ENCODE results near the gene PERM1.

PERM1 gene

DNA sequence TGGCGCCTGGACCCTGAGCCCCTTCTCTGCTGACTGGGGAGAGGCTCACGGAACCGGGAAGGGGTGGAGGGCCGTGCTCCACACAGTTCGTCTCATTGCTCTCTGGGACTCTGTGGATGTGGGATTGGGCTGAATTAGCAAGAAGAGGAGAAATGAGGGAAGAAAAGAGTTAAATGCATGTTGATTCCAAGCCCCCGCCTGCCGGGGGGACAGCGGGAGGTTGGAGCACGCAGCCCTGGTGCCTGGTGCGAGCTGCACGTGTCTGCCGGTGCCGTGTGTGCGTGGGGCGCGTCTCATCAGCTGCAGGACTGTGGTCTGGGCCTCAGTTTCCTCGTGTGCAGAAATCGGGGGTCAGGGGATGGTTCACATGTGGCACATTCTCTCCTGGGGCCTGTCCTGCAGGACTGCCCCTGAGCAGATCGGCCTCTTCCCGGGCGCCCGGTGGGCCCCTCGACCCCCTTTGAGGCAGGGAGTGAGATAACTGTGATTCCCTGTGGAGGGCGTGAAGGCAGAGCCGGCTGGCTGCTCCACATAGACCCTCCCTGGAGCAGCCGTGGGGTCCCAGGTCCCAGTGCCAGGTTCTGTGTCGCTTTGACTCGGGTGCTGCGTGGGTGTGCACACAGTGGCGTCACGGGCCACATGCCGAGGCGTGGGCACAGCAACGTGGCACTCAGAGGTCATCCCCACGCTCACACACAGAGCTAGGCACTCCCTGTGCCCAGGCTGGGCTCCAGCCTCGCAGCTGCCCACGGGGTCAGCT lies 46.7 kb downstream of the PERM1 start:
- Histone ChIP-seq H3K9me3 (ENCODE audit: control insufficient read depth, insufficient read depth, low read length) (no peaks in the 10 kb centered on the region), H3K36me3 (ENCODE audit: control insufficient read depth, insufficient read depth, low read length) (peaks cover 3% of the 10 kb centered on the region), H3K9ac (ENCODE audit: low read depth, low read length) (no peak overlapping the region), H3K4me3 (ENCODE audit: low read depth, low read length) (no peak overlapping the region), H3K27me3 (ENCODE audit: control insufficient read depth, insufficient read depth, low read length) (peaks cover 78% of the 10 kb centered on the region), H3K4me1 (ENCODE audit: control insufficient read depth, insufficient read depth, low read length) (no peaks in the 10 kb centered on the region)

DNA sequence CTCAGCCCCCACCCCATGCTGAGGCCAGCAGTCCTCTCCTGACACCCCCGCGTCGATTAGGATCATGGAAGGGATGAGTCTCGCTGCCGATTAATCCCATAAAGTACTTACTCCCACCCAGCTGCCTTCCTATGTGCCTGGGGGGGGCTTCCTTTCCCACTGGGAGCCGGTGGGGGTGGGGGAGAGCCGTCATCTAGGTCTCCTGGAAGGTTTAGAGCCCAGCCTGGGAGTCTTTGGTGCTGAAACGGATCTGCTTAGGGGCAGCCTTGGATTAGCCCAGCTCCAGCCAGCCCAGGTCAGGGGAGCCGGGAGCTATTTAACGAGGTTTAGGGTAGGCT lies 48.3 kb downstream of the PERM1 start:
- Histone ChIP-seq H3K27me3 (ENCODE audit: control insufficient read depth, insufficient read depth, low read length) (peaks cover 78% of the 10 kb centered on the region), H3K36me3 (ENCODE audit: control insufficient read depth, insufficient read depth, low read length) (peaks cover 3% of the 10 kb centered on the region), H3K4me3 (ENCODE audit: low read depth, low read length) (no peak overlapping the region), H3K9me3 (ENCODE audit: control insufficient read depth, insufficient read depth, low read length) (no peaks in the 10 kb centered on the region), H3K4me1 (ENCODE audit: control insufficient read depth, insufficient read depth, low read length) (no peaks in the 10 kb centered on the region), H3K9ac (ENCODE audit: low read depth, low read length) (no peak overlapping the region)

DNA sequence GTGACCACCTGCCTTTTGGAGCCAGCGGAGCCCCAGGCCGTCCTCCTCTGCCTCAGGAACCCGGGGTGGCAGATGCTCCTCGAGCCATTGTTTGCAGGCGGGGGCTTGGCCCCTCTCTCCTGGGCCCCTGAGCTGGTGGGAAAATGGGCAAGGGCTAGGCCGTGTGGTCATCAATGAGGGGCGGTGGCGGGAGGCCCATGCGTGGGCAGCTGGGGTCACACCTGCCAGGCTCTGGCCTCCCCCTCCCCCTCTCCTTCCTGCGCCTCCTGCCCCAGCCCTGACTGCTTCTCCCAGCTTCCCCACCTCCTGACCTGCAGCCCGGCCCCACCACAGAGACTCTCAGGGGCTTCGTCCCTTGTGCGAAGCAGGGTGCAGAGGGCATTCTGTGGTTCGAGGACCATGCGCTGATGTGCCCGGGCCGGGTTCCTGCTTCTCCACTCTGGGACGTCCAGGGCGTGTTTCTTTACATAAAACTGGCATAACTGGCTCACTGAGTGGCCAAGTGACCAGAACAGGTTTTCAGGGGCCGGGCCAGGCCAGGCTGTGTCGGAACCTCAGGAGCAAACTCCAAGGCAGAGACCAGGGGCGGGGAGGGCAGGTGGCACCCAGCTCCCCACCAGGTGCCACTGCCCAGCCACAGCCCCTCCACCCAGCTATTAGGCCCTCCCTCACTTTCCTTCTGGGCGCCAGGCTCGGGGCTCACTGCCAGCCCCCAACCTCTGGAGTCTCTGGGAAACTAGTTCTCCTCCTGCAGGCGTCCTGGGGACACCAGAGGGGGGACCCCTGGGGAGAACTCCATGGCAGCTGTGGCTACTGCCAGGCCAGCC lies 48.9 kb downstream of the PERM1 start:
- Histone ChIP-seq H3K9me3 (ENCODE audit: control insufficient read depth, insufficient read depth, low read length) (no peaks in the 10 kb centered on the region), H3K9ac (ENCODE audit: low read depth, low read length) (no peak overlapping the region), H3K36me3 (ENCODE audit: control insufficient read depth, insufficient read depth, low read length) (peaks cover 3% of the 10 kb centered on the region), H3K4me3 (ENCODE audit: low read depth, low read length) (no peak overlapping the region), H3K27me3 (ENCODE audit: control insufficient read depth, insufficient read depth, low read length) (peaks cover 78% of the 10 kb centered on the region), H3K4me1 (ENCODE audit: control insufficient read depth, insufficient read depth, low read length) (no peaks in the 10 kb centered on the region)

DNA sequence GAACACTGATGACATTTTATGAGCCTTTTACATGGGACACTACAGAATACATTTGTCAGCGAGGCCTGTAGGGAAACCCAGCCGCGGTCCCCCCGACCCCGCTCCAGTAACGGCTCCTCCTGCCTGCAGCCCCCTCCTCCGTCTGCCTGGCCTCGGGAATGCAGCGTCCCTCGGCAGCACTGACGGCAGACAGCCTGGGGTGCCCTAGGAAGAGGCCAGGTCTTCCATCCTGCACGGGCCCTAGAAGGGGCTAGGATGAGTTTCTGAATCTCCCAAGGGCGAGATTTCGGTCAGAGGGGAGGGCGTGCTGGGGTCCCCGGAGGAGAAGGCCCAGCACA lies 49.8 kb downstream of the PERM1 start:
- Histone ChIP-seq H3K27me3 (ENCODE audit: control insufficient read depth, insufficient read depth, low read length) (peaks cover 83% of the 10 kb centered on the region), H3K4me3 (ENCODE audit: low read depth, low read length) (no peak overlapping the region), H3K36me3 (ENCODE audit: control insufficient read depth, insufficient read depth, low read length) (peaks cover 3% of the 10 kb centered on the region), H3K4me1 (ENCODE audit: control insufficient read depth, insufficient read depth, low read length) (no peaks in the 10 kb centered on the region), H3K9ac (ENCODE audit: low read depth, low read length) (no peak overlapping the region), H3K9me3 (ENCODE audit: control insufficient read depth, insufficient read depth, low read length) (no peaks in the 10 kb centered on the region)

DNA sequence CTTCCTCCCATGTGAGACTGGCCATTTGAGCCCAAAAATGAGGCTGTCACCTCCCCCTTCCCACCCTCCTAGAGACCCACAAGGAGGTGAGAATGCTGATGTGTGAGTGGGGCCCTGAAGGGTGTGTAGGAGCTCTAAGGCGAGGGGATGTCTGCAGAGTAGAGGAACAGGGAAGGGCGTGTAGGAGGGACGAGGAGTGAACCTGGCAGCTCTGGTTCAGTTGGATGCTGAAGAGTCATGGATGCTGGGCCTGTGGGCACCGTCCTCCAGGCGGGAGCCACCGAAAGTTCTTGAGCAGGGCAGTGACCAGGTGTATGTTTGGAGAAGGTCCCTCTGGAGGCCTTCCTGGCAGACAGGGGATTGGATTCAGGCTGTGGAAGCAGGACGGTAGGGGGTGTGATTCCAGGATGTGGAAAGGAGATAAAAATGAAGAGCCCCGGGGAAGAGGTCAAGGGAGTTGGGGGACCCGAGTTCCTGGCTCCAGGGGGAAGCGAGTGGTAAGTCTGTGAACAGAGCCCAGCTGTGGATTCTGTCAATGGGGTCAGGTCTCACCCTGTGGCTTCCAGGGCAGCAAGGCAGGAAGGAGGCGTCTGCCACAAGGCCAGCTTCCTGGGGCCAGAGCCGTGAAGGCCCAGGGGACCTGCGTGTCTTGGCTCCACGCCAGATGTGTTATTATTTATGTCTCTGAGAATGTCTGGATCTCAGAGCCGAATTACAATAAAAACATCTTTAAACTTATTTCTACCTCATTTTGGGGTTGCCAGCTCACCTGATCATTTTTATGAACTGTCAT lies 50.3 kb downstream of the PERM1 start:
- Histone ChIP-seq H3K36me3 (ENCODE audit: control insufficient read depth, insufficient read depth, low read length) (peaks cover 3% of the 10 kb centered on the region), H3K4me1 (ENCODE audit: control insufficient read depth, insufficient read depth, low read length) (no peaks in the 10 kb centered on the region), H3K9me3 (ENCODE audit: control insufficient read depth, insufficient read depth, low read length) (no peaks in the 10 kb centered on the region), H3K4me3 (ENCODE audit: low read depth, low read length) (no peak overlapping the region), H3K27me3 (ENCODE audit: control insufficient read depth, insufficient read depth, low read length) (peaks cover 83% of the 10 kb centered on the region), H3K9ac (ENCODE audit: low read depth, low read length) (no peak overlapping the region)

DNA sequence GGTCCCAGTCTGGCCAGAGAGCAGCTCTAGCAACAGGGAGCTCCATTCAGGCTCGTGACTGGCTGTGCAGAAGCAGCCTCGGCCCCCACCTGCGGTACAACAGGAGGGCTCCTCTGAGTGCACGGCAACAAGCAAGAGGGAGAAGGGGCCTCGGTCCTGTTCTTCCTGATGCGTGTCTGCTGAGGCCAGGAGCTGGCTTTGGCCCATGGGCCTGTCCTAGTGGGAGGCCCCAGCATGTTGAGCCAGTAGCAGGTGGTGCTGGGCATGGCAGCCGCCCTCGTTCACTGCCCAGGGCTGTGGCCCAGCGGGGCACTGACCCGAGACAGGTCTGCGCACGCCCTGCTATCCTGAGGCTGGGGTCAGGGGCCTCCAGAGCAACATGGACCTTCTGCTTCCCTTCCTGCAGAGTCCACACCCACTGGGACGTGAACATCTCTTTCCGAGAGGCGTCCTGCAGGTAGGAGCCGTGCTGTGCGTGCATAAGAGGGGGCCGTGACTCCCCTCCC lies 51.2 kb downstream of the PERM1 start:
- H3K4me1 ChIP-seq (ENCODE audit: control insufficient read depth, insufficient read depth, low read length) = no peaks in the 10 kb centered on the region
- H3K27me3 ChIP-seq (ENCODE audit: control insufficient read depth, insufficient read depth, low read length) = peaks cover 85% of the 10 kb centered on the region
- H3K9me3 ChIP-seq (ENCODE audit: control insufficient read depth, insufficient read depth, low read length) = no peaks in the 10 kb centered on the region
- no peak overlapping the region for H3K4me3 ChIP-seq (ENCODE audit: low read depth, low read length)
- H3K9ac ChIP-seq (ENCODE audit: low read depth, low read length) = no peak overlapping the region
- peaks cover 3% of the 10 kb centered on the region for H3K36me3 ChIP-seq (ENCODE audit: control insufficient read depth, insufficient read depth, low read length)

DNA sequence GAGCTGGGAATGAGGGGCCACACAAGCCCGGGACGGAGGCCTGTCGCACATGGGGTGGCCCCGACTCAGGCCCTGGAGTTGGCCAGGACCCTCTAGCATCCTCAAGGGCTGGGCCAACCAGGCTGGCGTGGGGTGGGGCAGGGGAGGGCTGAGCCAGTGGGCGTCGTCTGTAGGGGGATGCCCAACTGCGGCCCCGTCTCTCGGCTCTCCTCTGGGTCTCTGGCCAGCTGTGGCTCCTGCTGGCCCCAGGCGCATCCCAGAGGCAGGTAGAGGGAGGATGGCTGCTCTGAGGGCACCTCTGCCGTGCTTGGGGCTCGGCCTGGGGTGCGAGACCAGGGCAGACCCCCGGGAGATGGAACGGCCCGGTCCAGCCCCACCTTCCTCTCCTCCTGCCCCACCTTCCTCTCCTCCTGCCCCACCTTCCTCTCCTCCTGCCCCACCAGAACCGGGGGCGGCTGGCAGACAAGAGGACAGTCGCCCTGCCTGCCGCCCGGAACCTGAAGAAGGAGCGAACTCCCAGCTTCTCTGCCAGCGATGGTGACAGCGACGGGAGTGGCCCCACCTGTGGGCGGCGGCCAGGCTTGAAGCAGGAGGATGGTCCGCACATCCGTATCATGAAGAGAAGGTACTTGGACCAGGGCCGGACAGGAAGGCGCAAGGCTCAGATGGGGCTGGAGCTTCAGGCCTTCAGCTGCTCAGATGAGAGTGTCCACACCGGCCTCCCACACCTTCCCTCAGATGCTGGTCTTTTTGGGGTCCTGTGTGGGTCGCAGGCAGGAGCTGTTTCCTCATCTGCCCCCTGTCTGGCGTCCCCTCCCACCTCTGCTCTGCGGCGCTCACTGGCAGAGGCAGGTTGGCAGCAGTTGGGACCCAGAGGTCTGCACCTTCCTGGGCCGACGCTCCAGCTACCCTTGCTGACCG lies 51.9 kb downstream of the PERM1 start:
- H3K27me3 ChIP-seq (ENCODE audit: control insufficient read depth, insufficient read depth, low read length) = peaks cover 81% of the 10 kb centered on the region
- H3K36me3 ChIP-seq (ENCODE audit: control insufficient read depth, insufficient read depth, low read length) = peaks cover 3% of the 10 kb centered on the region
- no peak overlapping the region for H3K9ac ChIP-seq (ENCODE audit: low read depth, low read length)
- H3K4me1 ChIP-seq (ENCODE audit: control insufficient read depth, insufficient read depth, low read length) = no peaks in the 10 kb centered on the region
- no peak overlapping the region for H3K4me3 ChIP-seq (ENCODE audit: low read depth, low read length)
- no peaks in the 10 kb centered on the region for H3K9me3 ChIP-seq (ENCODE audit: control insufficient read depth, insufficient read depth, low read length)

DNA sequence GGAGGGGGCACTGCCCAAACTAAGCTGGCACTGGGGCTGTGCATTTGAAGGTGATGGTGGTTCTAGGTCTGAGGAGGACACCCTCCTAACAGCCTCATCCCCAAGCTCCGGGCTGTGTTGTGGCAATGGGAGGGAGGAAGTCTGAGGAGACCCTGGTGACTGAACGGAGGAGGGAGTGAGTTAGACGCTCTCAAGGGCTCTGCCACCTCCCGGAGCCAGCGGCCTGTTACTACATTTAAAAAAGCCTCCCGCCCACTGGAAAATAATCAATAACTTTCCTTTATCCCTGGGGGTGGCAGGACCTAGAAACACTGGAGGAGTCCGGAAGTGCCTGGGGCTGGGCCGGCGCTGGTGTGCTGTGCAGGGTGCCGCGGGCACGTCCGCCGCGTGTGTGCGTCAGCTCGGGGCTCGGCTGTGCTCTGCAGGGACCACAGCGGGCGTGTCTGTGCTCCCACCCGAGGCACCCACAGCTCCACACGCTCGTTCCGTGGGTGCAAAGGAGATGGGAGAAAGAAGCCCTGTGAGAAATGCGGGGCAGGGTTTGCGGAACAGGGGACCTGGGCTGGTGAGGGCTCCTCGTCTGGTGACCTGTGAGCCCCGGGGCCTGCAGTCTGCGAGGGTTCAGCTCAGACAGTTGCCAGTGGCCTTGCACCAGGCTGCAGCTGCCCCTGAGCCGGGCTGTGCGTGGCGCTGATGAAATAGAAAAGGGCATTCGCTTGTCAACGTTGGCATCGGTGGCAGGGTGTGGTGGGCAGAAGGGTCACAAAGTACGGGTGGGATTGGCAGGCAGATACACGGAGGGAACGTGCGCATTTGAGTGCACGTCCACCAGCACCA lies 52.9 kb downstream of the PERM1 start:
- Histone ChIP-seq H3K4me1 (ENCODE audit: control insufficient read depth, insufficient read depth, low read length) (no peaks in the 10 kb centered on the region), H3K4me3 (ENCODE audit: low read depth, low read length) (no peak overlapping the region), H3K36me3 (ENCODE audit: control insufficient read depth, insufficient read depth, low read length) (peaks cover 3% of the 10 kb centered on the region), H3K9ac (ENCODE audit: low read depth, low read length) (no peak overlapping the region), H3K27me3 (ENCODE audit: control insufficient read depth, insufficient read depth, low read length) (peaks cover 85% of the 10 kb centered on the region), H3K9me3 (ENCODE audit: control insufficient read depth, insufficient read depth, low read length) (no peaks in the 10 kb centered on the region)

DNA sequence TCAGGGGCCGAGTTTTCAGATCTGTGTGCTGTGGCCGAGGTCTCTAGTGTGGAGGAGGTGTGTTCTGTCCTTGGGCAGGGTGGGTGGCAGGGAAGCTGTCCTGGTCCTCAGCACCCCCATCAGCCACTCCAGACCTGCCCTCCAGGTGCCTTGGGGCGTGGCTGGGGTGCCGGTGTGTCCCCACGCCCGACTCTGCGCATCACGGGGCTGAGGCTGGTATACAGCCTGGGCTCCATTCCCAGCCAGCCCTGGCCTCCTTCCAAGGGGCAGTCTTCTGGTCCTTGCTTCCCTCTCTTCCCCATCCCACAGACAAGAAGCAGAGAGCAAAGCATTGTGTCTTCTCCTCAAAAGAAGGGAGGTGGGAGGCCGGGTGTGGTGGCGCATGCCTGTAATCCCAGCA lies 54.1 kb downstream of the PERM1 start:
- H3K9ac ChIP-seq (ENCODE audit: low read depth, low read length) = no peak overlapping the region
- no peaks in the 10 kb centered on the region for H3K4me1 ChIP-seq (ENCODE audit: control insufficient read depth, insufficient read depth, low read length)
- no peak overlapping the region for H3K4me3 ChIP-seq (ENCODE audit: low read depth, low read length)
- peaks cover 3% of the 10 kb centered on the region for H3K36me3 ChIP-seq (ENCODE audit: control insufficient read depth, insufficient read depth, low read length)
- H3K27me3 ChIP-seq (ENCODE audit: control insufficient read depth, insufficient read depth, low read length) = peaks cover 82% of the 10 kb centered on the region
- no peaks in the 10 kb centered on the region for H3K9me3 ChIP-seq (ENCODE audit: control insufficient read depth, insufficient read depth, low read length)

DNA sequence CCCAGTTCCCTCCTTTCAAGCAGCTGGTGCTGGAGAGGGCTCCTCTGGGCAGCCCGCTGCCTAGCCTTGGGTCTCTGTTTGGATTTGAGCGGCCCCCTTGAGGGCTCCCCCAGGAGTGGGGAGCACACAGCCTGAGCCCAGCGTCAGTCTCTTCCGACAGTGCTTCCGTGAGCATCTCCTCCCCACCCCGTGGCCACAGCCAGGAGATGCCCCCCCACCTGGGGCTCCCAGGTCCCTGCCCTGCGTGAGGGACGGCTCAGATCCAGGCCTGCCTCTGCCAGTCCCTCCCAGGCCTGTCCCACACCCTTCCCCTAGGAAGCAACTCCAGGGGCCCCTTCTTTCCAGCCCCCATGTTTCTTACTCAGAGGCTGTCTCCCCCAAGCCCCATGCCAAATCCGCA lies 54.7 kb downstream of the PERM1 start:
- Histone ChIP-seq H3K9ac (ENCODE audit: low read depth, low read length) (no peak overlapping the region), H3K4me3 (ENCODE audit: low read depth, low read length) (no peak overlapping the region), H3K9me3 (ENCODE audit: control insufficient read depth, insufficient read depth, low read length) (no peaks in the 10 kb centered on the region), H3K4me1 (ENCODE audit: control insufficient read depth, insufficient read depth, low read length) (no peaks in the 10 kb centered on the region), H3K27me3 (ENCODE audit: control insufficient read depth, insufficient read depth, low read length) (peaks cover 82% of the 10 kb centered on the region), H3K36me3 (ENCODE audit: control insufficient read depth, insufficient read depth, low read length) (peaks cover 3% of the 10 kb centered on the region)
